B cell (primary cell): Measurements from ENCODE around the gene DPYD. TPM values are rescaled to one million over a fixed set of nuclear protein-coding genes. Genes with fewer than 3 reads are reported as not detected.
A peak's percentile ranks its signal among the peaks of the same experiment; 100 is the strongest.

Experiments used
- ATAC-seq: fragments of 200-7000 bp; cut with Tn5 transposase; one replicate; pipeline ENCODE4 v1.10.0; 2021; ENCODE audit warnings: low read depth, mild to moderate bottlenecking, moderate number of reproducible peaks, moderate library complexity
- CTCF ChIA-PET: fragments of 350-600 bp; sonication (Branson Sonifier 250); formaldehyde crosslinking; loops from one replicate; lab custom pipeline; 2021; ENCODE audit warnings: antibody characterized with exemption, inconsistent platforms; lab: Charles Lee
- POLR2A ChIA-PET: fragments of 350-600 bp; sonication (Branson Sonifier 250); formaldehyde crosslinking; loops from one replicate; lab custom pipeline; 2021; ENCODE audit warnings: antibody characterized with exemption; lab: Charles Lee
- DNase-seq: peaks from one replicate; pipeline ENCODE4 v3.0.0; 2013
- H2AFZ ChIP-seq: 2 replicates; pipeline ENCODE4 v1.6.1; 2012; ENCODE audit warnings: mild to moderate bottlenecking, low read depth, low read length; ENCODE audit not compliant: insufficient read depth, poor library complexity, severe bottlenecking
- H3K27ac ChIP-seq, 2 donors: 1 replicate in 1 of 2; 2 replicates in 1 of 2; pipeline ENCODE4 v1.5.1; 2012 to 2013; ENCODE audit warnings: low read length in 2 of 2, mild to moderate bottlenecking in 2 of 2, moderate library complexity in 1 of 2
- H3K27me3 ChIP-seq, 4 experiments: fragments of 200-600 bp in 1 of 4; sonication (generic) in 1 of 4; replicated peaks in 1 of 4; 1 replicate in 2 of 4; 2 replicates in 2 of 4; pipeline versions ENCODE4 v1.6.1 to v1.7.0; 2013 to 2016; ENCODE audit warnings: low read length in 3 of 4, mild to moderate bottlenecking in 2 of 4, mixed read lengths in 1 of 4, moderate library complexity in 1 of 4; ENCODE audit not compliant: insufficient read depth in 4 of 4, control insufficient read depth in 3 of 4; ENCODE audit errors: control extremely low read depth in 1 of 4
- H3K36me3 ChIP-seq, 2 experiments: replicated peaks in 1 of 2; 1 replicate in 1 of 2; 2 replicates in 1 of 2; pipeline versions ENCODE4 v1.6.1 to v1.7.1; 2013; ENCODE audit warnings: low read length in 1 of 2; ENCODE audit not compliant: insufficient read depth in 2 of 2, control insufficient read depth in 1 of 2; ENCODE audit errors: control extremely low read depth in 1 of 2, extremely low read depth in 1 of 2
- H3K4me1 ChIP-seq, 2 donors: fragments of 200-600 bp in 1 of 2; sonication (generic) in 1 of 2; 1 replicate in 1 of 2; 2 replicates in 1 of 2; pipeline versions ENCODE4 v1.5.1 to v1.6.1; 2013 to 2017; ENCODE audit warnings: low read length in 2 of 2; ENCODE audit not compliant: control insufficient read depth in 2 of 2, insufficient read depth in 2 of 2
- H3K4me2 ChIP-seq: replicated peaks from 2 replicates; pipeline ENCODE3; 2012; ENCODE audit warnings: mild to moderate bottlenecking, low read depth, low read length; ENCODE audit not compliant: poor library complexity, severe bottlenecking
- H3K4me3 ChIP-seq, 5 experiments: fragments of 200-600 bp in 1 of 5; sonication (generic) in 1 of 5; 1 replicate in 3 of 5; 2 replicates in 2 of 5; pipeline versions ENCODE4 v1.5.1 to v1.7.0; 2011 to 2016; ENCODE audit warnings: low read length in 4 of 5, mild to moderate bottlenecking in 4 of 5, low read depth in 2 of 5, control low read depth in 1 of 5, moderate library complexity in 1 of 5; ENCODE audit not compliant: insufficient read depth in 1 of 5; ENCODE audit errors: control extremely low read depth in 1 of 5, extremely low read depth in 1 of 5
- H3K79me2 ChIP-seq: fragments of 200-600 bp; sonication (generic); one replicate; pipeline ENCODE4 v1.6.0; 2016; ENCODE audit warnings: low read length; ENCODE audit not compliant: control insufficient read depth, insufficient read depth
- H3K9ac ChIP-seq: fragments of 200-600 bp; sonication (generic); 2 replicates; pipeline ENCODE4 v1.6.1; 2017; ENCODE audit warnings: mild to moderate bottlenecking, low read length, moderate library complexity
- H3K9me3 ChIP-seq, 3 donors: one replicate each; pipeline versions ENCODE4 v1.6.1 to v1.7.1; 2013; ENCODE audit warnings: low read length in 2 of 3; ENCODE audit not compliant: control insufficient read depth in 2 of 3, insufficient read depth in 1 of 3; ENCODE audit errors: control extremely low read depth in 1 of 3
- H4K20me1 ChIP-seq: 2 replicates; pipeline ENCODE4 v1.6.0; 2012; ENCODE audit warnings: mild to moderate bottlenecking, low read length; ENCODE audit not compliant: insufficient read depth, control insufficient read depth, poor library complexity, severe bottlenecking
- H3K27ac Mint-ChIP-seq: one replicate; pipeline ENCODE4 v1.8.0; 2021; ENCODE audit warnings: mixed read lengths
- H3K27me3 Mint-ChIP-seq: one replicate; pipeline ENCODE4 v1.8.0; 2021; ENCODE audit warnings: mixed read lengths
- H3K4me1 Mint-ChIP-seq: one replicate; pipeline ENCODE4 v1.8.0; 2021; ENCODE audit warnings: mixed read lengths
- H3K4me3 Mint-ChIP-seq: one replicate; pipeline ENCODE4 v1.8.0; 2021; ENCODE audit warnings: mixed read lengths
- H3K9me3 Mint-ChIP-seq: one replicate; pipeline ENCODE4 v1.8.0; 2022; ENCODE audit warnings: mixed read lengths; ENCODE audit not compliant: insufficient read depth
- EZH2 ChIP-seq: IDR thresholded peaks from 2 replicates; pipeline ENCODE4 v1.6.1; 2012; ENCODE audit warnings: borderline replicate concordance, low read depth, mild to moderate bottlenecking, moderate library complexity, low read length; ENCODE audit not compliant: insufficient read depth, poor library complexity, severe bottlenecking
- WGBS: methylation state at CpG from one replicate; pipeline ENCODE4 v1.1.5; 2013; ENCODE audit warnings: missing lambda C conversion rate; ENCODE audit not compliant: insufficient coverage; 5-methylcytosine and 5-hydroxymethylcytosine counted together
- intact Hi-C: fragments of 100-400 bp; cut with micrococcal nuclease; formaldehyde crosslinking; loops from one replicate; pipeline ENCODE4 v1.10.0; 2022
- polyA plus RNA-seq: library from polyadenylated mRNA; depleted of rRNA; stranded (reverse); fragments of >200 nt; gene quantifications from 2 replicates; pipeline ENCODE4 v1.2.3, GENCODE V29; 2012
- total RNA-seq, 2 donors: library from RNA; stranded (reverse); fragments of 120-200 nt in 1 of 2; gene quantifications; 1 replicate in 1 of 2; 2 replicates in 1 of 2; pipeline versions ENCODE4 v1.2.3 to v1.2.4, GENCODE V29; 2013 to 2022
- TF ChIP-seq, protein P1 (sequence below): fragments of 200-600 bp; IDR thresholded peaks from one replicate; pipeline ENCODE4 v1.8.0; 2022; ENCODE audit warnings: antibody characterized with exemption, mild to moderate bottlenecking

DPYD gene
- total and polyA plus RNA-seq, 2 donors (not counting 1 experiment from before 2014, with no cell fraction given), result 4.2 to 19.0 TPM

DNA sequence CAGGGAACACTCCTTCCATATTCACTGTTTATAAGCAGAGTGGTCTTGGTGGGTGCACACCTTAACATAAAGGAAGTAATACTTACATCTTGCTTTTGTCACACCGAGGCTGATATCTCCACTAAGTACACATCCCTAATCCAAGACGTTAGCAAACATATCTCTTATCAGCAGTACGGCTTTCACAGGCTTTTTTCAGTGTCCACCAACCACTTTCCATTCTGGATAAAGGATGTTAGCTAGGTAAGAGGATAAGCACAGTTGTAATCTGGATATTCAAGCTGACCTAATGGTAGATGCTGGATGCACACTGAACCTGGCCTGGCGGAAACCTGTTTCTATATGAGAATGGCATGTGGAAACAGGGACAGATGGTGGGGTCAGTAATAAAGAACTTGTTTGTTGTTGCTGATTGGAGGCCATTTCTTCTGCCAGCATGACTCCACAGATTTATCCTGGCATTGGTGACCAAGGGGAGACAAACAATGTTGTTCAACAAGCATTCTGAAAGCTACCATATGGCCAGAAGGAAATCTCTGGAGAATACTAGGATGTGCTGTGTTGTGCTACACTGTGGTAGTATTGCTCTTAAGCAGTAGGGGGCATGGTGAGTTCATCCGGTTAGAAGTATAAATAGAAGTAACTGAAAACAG is 782.8 kb downstream of the DPYD start:
- no peaks in the 10 kb centered on the region for H3K79me2 ChIP-seq
- WGBS, result 47% methylated on average over 3 of the region's 5 CpGs
- Mint-ChIP-seq H3K4me1 (peaks cover 9% of the 10 kb centered on the region), H3K27ac (no peak overlapping the region), H3K4me3 (peak overlapping the region; percentile 23), H3K9me3 (no peaks in the 10 kb centered on the region), H3K27me3 (no peaks in the 10 kb centered on the region)
- ATAC-seq (peak; percentile 39), DNase-seq (peak; percentile 43)
- H3K4me2 ChIP-seq, result peak overlapping the region; percentile 54
- H4K20me1 ChIP-seq, result no peaks in the 10 kb centered on the region
- H3K4me3 ChIP-seq, result peak overlapping the region in 1 of 5 experiments; percentile 7
- no peak for TF ChIP-seq EZH2
- TF ChIP-seq, protein P1, sequence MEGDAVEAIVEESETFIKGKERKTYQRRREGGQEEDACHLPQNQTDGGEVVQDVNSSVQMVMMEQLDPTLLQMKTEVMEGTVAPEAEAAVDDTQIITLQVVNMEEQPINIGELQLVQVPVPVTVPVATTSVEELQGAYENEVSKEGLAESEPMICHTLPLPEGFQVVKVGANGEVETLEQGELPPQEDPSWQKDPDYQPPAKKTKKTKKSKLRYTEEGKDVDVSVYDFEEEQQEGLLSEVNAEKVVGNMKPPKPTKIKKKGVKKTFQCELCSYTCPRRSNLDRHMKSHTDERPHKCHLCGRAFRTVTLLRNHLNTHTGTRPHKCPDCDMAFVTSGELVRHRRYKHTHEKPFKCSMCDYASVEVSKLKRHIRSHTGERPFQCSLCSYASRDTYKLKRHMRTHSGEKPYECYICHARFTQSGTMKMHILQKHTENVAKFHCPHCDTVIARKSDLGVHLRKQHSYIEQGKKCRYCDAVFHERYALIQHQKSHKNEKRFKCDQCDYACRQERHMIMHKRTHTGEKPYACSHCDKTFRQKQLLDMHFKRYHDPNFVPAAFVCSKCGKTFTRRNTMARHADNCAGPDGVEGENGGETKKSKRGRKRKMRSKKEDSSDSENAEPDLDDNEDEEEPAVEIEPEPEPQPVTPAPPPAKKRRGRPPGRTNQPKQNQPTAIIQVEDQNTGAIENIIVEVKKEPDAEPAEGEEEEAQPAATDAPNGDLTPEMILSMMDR, result peak; percentile 61
- no peaks in the 10 kb centered on the region for H3K9me3 ChIP-seq
- CTCF ChIA-PET, result interaction anchor here (0.6 to 1.7 kb wide), 7 partner anchors 9 to 916 kb away, joined by 3 to 10 read pairs (median 4); no protein-coding TSS in a partner anchor
- H3K4me1 ChIP-seq, result peaks cover 8 to 9% of the 10 kb centered on the region in 2 donors
- no peak overlapping the region for H3K9ac ChIP-seq
- POLR2A ChIA-PET, result no interaction called here
- H2AFZ ChIP-seq, result peak overlapping the region; percentile 39
- H3K36me3 ChIP-seq, result no peaks in the 10 kb centered on the region
- H3K27ac ChIP-seq, result no peak overlapping the region
- H3K27me3 ChIP-seq, result no peaks in the 10 kb centered on the region
- intact Hi-C loops, result loop anchor here (1.0 kb wide), 1 partner anchor 912 kb away; no protein-coding TSS in a partner anchor

DNA sequence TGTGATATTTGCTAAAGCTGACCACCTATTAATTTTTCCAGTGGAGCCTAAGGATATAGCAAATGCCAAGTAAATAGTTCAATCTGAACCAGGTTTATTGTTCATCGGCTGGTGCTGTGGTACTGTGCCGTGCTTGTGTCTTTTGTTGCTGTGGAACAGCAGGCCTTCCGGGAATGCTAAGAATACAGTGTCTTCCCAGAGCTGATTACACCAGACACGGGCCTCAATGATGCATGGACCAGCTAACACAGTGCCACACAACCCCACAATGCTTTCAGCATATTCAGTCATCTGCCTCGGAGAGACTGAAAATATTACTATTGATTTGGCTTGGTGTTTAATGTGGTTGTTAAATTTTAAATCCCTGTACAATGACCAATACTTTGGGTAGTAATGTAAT is 783.8 kb downstream of the DPYD start:
- Mint-ChIP-seq H3K27me3 (no peaks in the 10 kb centered on the region), H3K4me1 (peaks cover 9% of the 10 kb centered on the region), H3K4me3 (no peak overlapping the region), H3K27ac (no peak overlapping the region), H3K9me3 (no peaks in the 10 kb centered on the region)
- TF ChIP-seq, protein P1, result no peak
- TF ChIP-seq EZH2, result no peak
- H4K20me1 ChIP-seq, result no peaks in the 10 kb centered on the region
- H3K9me3 ChIP-seq, result no peaks in the 10 kb centered on the region
- no peaks in the 10 kb centered on the region for H3K79me2 ChIP-seq
- ChIA-PET POLR2A (no interaction called here), CTCF (no interaction called here)
- no peak overlapping the region for H3K4me3 ChIP-seq
- DNase-seq, result no peak
- H2AFZ ChIP-seq, result no peak overlapping the region
- no peaks in the 10 kb centered on the region for H3K27me3 ChIP-seq
- intact Hi-C loops, result no loop called here
- no peaks in the 10 kb centered on the region for H3K36me3 ChIP-seq
- H3K9ac ChIP-seq, result no peak overlapping the region
- H3K27ac ChIP-seq, result no peak overlapping the region
- no peak overlapping the region for H3K4me2 ChIP-seq
- peaks cover 8 to 9% of the 10 kb centered on the region in 2 donors for H3K4me1 ChIP-seq
- no peak for ATAC-seq
- 100% methylated on average over 3 of the region's 5 CpGs for WGBS
